ENCODE measurements around the gene GALNT18. TPM values are rescaled to one million over a fixed set of nuclear protein-coding genes. Genes with fewer than 3 reads are reported as not detected.

GALNT18 gene
- total and polyA plus RNA-seq, 2 donors = 7.9 to 16.1 TPM

GRCh38 chr11:11587122-11587521 is 34.7 kb downstream of the GALNT18 start:
- Histone ChIP-seq H3K4me1 (ENCODE audit: control insufficient read depth in 2 of 2, insufficient read depth in 2 of 2, low read length in 2 of 2) (peaks cover 0 to 7% of the 10 kb centered on the region in 2 donors), H3K9me3 (ENCODE audit: control insufficient read depth in 2 of 2, insufficient read depth in 1 of 2, low read length in 1 of 2) (no peaks in the 10 kb centered on the region), H3K27ac (ENCODE audit: low read depth in 1 of 2, low read length in 1 of 2) (no peak overlapping the region), H3K27me3 (ENCODE audit: control insufficient read depth in 2 of 2, insufficient read depth in 1 of 2, low read length in 1 of 2) (no peaks in the 10 kb centered on the region), H3K36me3 (ENCODE audit: control insufficient read depth in 2 of 2, insufficient read depth in 2 of 2, low read length in 1 of 2) (no peaks in the 10 kb centered on the region), H3K4me3 (ENCODE audit: low read length in 2 of 2) (no peak overlapping the region)
- 96% methylated on average over 4 of the region's 4 CpGs for WGBS
- no peak for DNase-seq (ENCODE audit: low read depth in 6 of 9, low spot score in 9 of 9)

- Histone ChIP-seq H3K27ac (ENCODE audit: low read depth in 1 of 2, low read length in 1 of 2) (no peak overlapping the region), H3K36me3 (ENCODE audit: control insufficient read depth in 2 of 2, insufficient read depth in 2 of 2, low read length in 1 of 2) (no peaks in the 10 kb centered on the region), H3K4me1 (ENCODE audit: control insufficient read depth in 2 of 2, insufficient read depth in 2 of 2, low read length in 2 of 2) (peaks cover 0 to 7% of the 10 kb centered on the region in 2 donors), H3K4me3 (ENCODE audit: low read length in 2 of 2) (no peak overlapping the region), H3K9me3 (ENCODE audit: control insufficient read depth in 2 of 2, insufficient read depth in 1 of 2, low read length in 1 of 2) (no peaks in the 10 kb centered on the region), H3K27me3 (ENCODE audit: control insufficient read depth in 2 of 2, insufficient read depth in 1 of 2, low read length in 1 of 2) (no peaks in the 10 kb centered on the region)
- 94% methylated on average over 7 of the region's 7 CpGs for WGBS
- DNase-seq (ENCODE audit: low read depth in 6 of 9, low spot score in 9 of 9) = no peak
Observed at GRCh38 chr11:11586465-11586864, 35.3 kb downstream of the GALNT18 start.

GRCh38 chr11:11584937-11585336 is 36.9 kb downstream of the GALNT18 start:
- Histone ChIP-seq H3K36me3 (ENCODE audit: control insufficient read depth in 2 of 2, insufficient read depth in 2 of 2, low read length in 1 of 2) (no peaks in the 10 kb centered on the region), H3K27me3 (ENCODE audit: control insufficient read depth in 2 of 2, insufficient read depth in 1 of 2, low read length in 1 of 2) (no peaks in the 10 kb centered on the region), H3K27ac (ENCODE audit: low read depth in 1 of 2, low read length in 1 of 2) (no peak overlapping the region), H3K4me3 (ENCODE audit: low read length in 2 of 2) (no peak overlapping the region), H3K4me1 (ENCODE audit: control insufficient read depth in 2 of 2, insufficient read depth in 2 of 2, low read length in 2 of 2) (peaks cover 0 to 7% of the 10 kb centered on the region in 2 donors), H3K9me3 (ENCODE audit: control insufficient read depth in 2 of 2, insufficient read depth in 1 of 2, low read length in 1 of 2) (no peaks in the 10 kb centered on the region)
- no peak for DNase-seq (ENCODE audit: low read depth in 6 of 9, low spot score in 9 of 9)
- WGBS = 98% methylated on average over 1 of the region's 1 CpG

- no peak overlapping the region for H3K27ac ChIP-seq (ENCODE audit: low read depth in 1 of 2, low read length in 1 of 2)
- H3K36me3 ChIP-seq (ENCODE audit: control insufficient read depth in 2 of 2, insufficient read depth in 2 of 2, low read length in 1 of 2) = no peaks in the 10 kb centered on the region
- H3K4me1 ChIP-seq (ENCODE audit: control insufficient read depth in 2 of 2, insufficient read depth in 2 of 2, low read length in 2 of 2) = peaks cover 0 to 2% of the 10 kb centered on the region in 2 donors
- WGBS = 91% methylated on average over 5 of the region's 5 CpGs
- H3K27me3 ChIP-seq (ENCODE audit: control insufficient read depth in 2 of 2, insufficient read depth in 1 of 2, low read length in 1 of 2) = no peaks in the 10 kb centered on the region
- no peaks in the 10 kb centered on the region for H3K9me3 ChIP-seq (ENCODE audit: control insufficient read depth in 2 of 2, insufficient read depth in 1 of 2, low read length in 1 of 2)
- no peak overlapping the region for H3K4me3 ChIP-seq (ENCODE audit: low read length in 2 of 2)
- no peak for DNase-seq (ENCODE audit: low read depth in 6 of 9, low spot score in 9 of 9)
Observed at GRCh38 chr11:11584530-11584810, 37.3 kb downstream of the GALNT18 start.

GRCh38 chr11:11583801-11584529 is 37.8 kb downstream of the GALNT18 start:
- 81% methylated on average over 9 of the region's 9 CpGs for WGBS
- Histone ChIP-seq H3K9me3 (ENCODE audit: control insufficient read depth in 2 of 2, insufficient read depth in 1 of 2, low read length in 1 of 2) (no peaks in the 10 kb centered on the region), H3K4me3 (ENCODE audit: low read length in 2 of 2) (no peak overlapping the region), H3K27me3 (ENCODE audit: control insufficient read depth in 2 of 2, insufficient read depth in 1 of 2, low read length in 1 of 2) (no peaks in the 10 kb centered on the region), H3K36me3 (ENCODE audit: control insufficient read depth in 2 of 2, insufficient read depth in 2 of 2, low read length in 1 of 2) (no peaks in the 10 kb centered on the region), H3K27ac (ENCODE audit: low read depth in 1 of 2, low read length in 1 of 2) (no peak overlapping the region), H3K4me1 (ENCODE audit: control insufficient read depth in 2 of 2, insufficient read depth in 2 of 2, low read length in 2 of 2) (no peaks in the 10 kb centered on the region)
- DNase-seq (ENCODE audit: low read depth in 6 of 9, low spot score in 9 of 9) = no peak

GRCh38 chr11:11582011-11582701 is 39.6 kb downstream of the GALNT18 start:
- no peak overlapping the region for H3K4me3 ChIP-seq (ENCODE audit: low read length in 2 of 2)
- peaks cover 0 to 10% of the 10 kb centered on the region in 2 donors for H3K4me1 ChIP-seq (ENCODE audit: control insufficient read depth in 2 of 2, insufficient read depth in 2 of 2, low read length in 2 of 2)
- 93% methylated on average over 5 of the region's 5 CpGs for WGBS
- H3K27me3 ChIP-seq (ENCODE audit: control insufficient read depth in 2 of 2, insufficient read depth in 1 of 2, low read length in 1 of 2) = no peaks in the 10 kb centered on the region
- H3K36me3 ChIP-seq (ENCODE audit: control insufficient read depth in 2 of 2, insufficient read depth in 2 of 2, low read length in 1 of 2) = no peaks in the 10 kb centered on the region
- DNase-seq (ENCODE audit: low read depth in 6 of 9, low spot score in 9 of 9) = no peak
- H3K27ac ChIP-seq (ENCODE audit: low read depth in 1 of 2, low read length in 1 of 2) = no peak overlapping the region
- H3K9me3 ChIP-seq (ENCODE audit: control insufficient read depth in 2 of 2, insufficient read depth in 1 of 2, low read length in 1 of 2) = no peaks in the 10 kb centered on the region

GRCh38 chr11:11581481-11581880 is 40.3 kb downstream of the GALNT18 start:
- no peaks in the 10 kb centered on the region for H3K9me3 ChIP-seq (ENCODE audit: control insufficient read depth in 2 of 2, insufficient read depth in 1 of 2, low read length in 1 of 2)
- H3K36me3 ChIP-seq (ENCODE audit: control insufficient read depth in 2 of 2, insufficient read depth in 2 of 2, low read length in 1 of 2) = no peaks in the 10 kb centered on the region
- H3K4me3 ChIP-seq (ENCODE audit: low read length in 2 of 2) = no peak overlapping the region
- no peak overlapping the region for H3K27ac ChIP-seq (ENCODE audit: low read depth in 1 of 2, low read length in 1 of 2)
- no peak for DNase-seq (ENCODE audit: low read depth in 6 of 9, low spot score in 9 of 9)
- H3K4me1 ChIP-seq (ENCODE audit: control insufficient read depth in 2 of 2, insufficient read depth in 2 of 2, low read length in 2 of 2) = peaks cover 0 to 15% of the 10 kb centered on the region in 2 donors
- H3K27me3 ChIP-seq (ENCODE audit: control insufficient read depth in 2 of 2, insufficient read depth in 1 of 2, low read length in 1 of 2) = no peaks in the 10 kb centered on the region
- WGBS = 95% methylated on average over 4 of the region's 4 CpGs

- WGBS = 94% methylated on average over 10 of the region's 10 CpGs
- Histone ChIP-seq H3K27ac (ENCODE audit: low read depth in 1 of 2, low read length in 1 of 2) (no peak overlapping the region), H3K4me1 (ENCODE audit: control insufficient read depth in 2 of 2, insufficient read depth in 2 of 2, low read length in 2 of 2) (peaks cover 0 to 15% of the 10 kb centered on the region in 2 donors), H3K27me3 (ENCODE audit: control insufficient read depth in 2 of 2, insufficient read depth in 1 of 2, low read length in 1 of 2) (no peaks in the 10 kb centered on the region), H3K4me3 (ENCODE audit: low read length in 2 of 2) (no peak overlapping the region), H3K9me3 (ENCODE audit: control insufficient read depth in 2 of 2, insufficient read depth in 1 of 2, low read length in 1 of 2) (no peaks in the 10 kb centered on the region), H3K36me3 (ENCODE audit: control insufficient read depth in 2 of 2, insufficient read depth in 2 of 2, low read length in 1 of 2) (no peaks in the 10 kb centered on the region)
- no peak for DNase-seq (ENCODE audit: low read depth in 6 of 9, low spot score in 9 of 9)
Observed at GRCh38 chr11:11580841-11581411, 40.9 kb downstream of the GALNT18 start.

GRCh38 chr11:11580012-11580411 is 41.8 kb downstream of the GALNT18 start:
- H3K27me3 ChIP-seq (ENCODE audit: control insufficient read depth in 2 of 2, insufficient read depth in 1 of 2, low read length in 1 of 2) = no peaks in the 10 kb centered on the region
- H3K4me3 ChIP-seq (ENCODE audit: low read length in 2 of 2) = no peak overlapping the region
- 95% methylated on average over 5 of the region's 5 CpGs for WGBS
- peaks cover 0 to 15% of the 10 kb centered on the region in 2 donors for H3K4me1 ChIP-seq (ENCODE audit: control insufficient read depth in 2 of 2, insufficient read depth in 2 of 2, low read length in 2 of 2)
- H3K27ac ChIP-seq (ENCODE audit: low read depth in 1 of 2, low read length in 1 of 2) = no peak overlapping the region
- no peak for DNase-seq (ENCODE audit: low read depth in 6 of 9, low spot score in 9 of 9)
- H3K9me3 ChIP-seq (ENCODE audit: control insufficient read depth in 2 of 2, insufficient read depth in 1 of 2, low read length in 1 of 2) = no peaks in the 10 kb centered on the region
- H3K36me3 ChIP-seq (ENCODE audit: control insufficient read depth in 2 of 2, insufficient read depth in 2 of 2, low read length in 1 of 2) = no peaks in the 10 kb centered on the region
